Stimulated activated CD4-positive, alpha-beta T cell treated with anti-CD3 and anti-CD28 coated beads, Interleukin-4, amount 100 ng/mL, for 1 hour (primary cell): Measurements from ENCODE around the gene RAP2A.

ENCODE experiments used
- DNase-seq: peaks from one replicate; pipeline ENCODE4 v3.0.0-alpha.2; 2020

The RAP2A gene

DNA sequence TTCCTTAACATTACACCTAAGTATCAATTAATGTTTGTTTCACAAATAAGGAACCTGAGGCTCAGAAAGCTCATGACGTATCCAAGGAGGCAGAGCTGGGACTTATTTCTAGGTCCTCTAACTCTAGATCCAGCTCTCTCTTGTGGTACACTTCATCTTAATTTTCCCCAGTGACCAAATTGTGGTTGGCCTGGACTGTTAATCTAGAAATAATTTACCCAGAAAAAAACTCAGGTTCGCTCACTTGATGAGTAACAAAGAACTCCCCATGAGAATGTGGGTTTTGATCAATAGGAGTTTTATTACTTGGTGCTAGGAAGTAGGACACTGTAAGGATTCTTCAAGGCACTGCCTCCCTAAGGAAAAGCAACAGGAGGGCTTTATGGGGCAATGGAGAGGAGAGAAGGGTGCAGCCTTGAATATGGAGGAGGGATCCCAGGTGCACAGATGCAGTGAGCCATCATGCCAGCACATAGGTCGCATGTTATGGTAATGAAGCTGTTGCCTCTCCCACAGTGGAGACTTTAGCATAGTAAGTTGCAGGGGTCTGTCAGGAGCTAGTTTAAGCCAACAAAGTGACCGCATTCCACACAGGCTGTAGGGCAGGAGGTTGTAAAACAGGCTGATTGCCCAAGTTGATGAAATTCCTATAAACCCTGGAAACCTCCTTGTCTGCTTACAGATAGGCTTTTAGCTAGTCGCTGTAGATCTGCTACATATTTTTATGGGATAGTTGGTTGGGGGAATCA is 14.7 kb downstream of the RAP2A start:
- DNase-seq: no peak

DNA sequence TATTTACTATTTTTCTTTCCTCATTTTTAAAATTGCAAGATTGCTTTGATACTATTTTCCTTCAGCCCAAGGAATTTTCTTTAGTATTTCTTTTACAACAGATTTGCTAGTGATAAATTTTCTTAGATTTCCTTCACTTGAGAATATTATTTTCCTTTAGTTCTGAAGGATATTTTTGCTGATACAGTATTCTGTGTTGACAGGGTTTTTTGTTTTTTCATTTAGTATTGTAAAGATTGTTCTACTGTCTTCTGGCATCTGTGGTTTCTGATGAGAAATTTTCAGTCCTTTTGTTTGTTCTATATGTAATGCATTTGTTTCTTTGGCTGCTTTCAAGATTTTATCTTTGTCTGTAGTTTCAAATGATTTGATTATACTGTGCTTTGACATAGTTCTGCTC is 20.7 kb downstream of the RAP2A start:
- DNase-seq: no peak

DNA sequence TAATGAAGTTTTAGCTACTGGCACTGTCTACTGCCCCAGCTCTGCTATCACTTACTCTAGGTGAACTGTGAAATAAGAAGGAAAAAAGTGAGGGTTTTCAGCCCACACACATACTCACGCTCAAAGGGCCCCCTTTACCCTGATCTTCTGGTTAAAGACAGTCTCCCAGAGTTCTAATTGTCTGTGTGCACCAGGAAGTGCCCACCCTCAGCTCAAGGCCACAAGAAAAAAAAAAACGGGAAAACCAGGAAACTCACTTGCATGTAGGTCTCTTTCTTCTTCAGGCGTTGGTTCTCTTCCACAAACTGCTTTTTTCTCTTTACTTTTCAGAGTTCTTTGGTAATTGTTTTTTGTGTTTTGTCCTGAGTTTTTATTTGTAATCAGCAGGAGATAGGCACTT is 22.1 kb downstream of the RAP2A start:
- no peak for DNase-seq

DNA sequence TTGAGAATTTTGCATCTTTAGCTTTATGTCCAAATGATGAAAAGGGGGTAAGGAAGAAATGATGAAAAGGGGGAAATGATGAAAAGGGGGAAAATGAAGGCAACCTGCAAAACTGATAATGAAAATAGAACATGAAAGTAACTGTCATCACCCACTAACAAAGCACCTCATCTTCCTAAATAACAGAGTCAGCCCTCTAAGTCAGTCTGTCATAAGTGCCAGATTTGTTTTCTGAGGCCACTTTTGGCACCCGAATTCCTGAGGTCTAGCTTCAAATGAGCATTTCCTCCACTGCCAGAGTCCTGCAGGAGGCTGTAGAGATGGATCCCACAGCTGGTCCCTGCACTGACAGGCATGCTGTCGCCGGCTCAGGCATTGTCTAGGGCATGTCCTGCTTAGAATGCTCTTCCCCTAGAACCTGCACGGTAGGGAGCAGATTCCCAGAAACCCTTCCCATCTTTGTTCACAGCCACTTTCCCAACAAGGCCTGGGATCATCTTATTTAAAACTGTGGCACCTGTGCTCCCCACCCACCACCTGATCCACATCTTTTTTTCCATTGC is 25.3 kb downstream of the RAP2A start:
- no peak for DNase-seq

DNA sequence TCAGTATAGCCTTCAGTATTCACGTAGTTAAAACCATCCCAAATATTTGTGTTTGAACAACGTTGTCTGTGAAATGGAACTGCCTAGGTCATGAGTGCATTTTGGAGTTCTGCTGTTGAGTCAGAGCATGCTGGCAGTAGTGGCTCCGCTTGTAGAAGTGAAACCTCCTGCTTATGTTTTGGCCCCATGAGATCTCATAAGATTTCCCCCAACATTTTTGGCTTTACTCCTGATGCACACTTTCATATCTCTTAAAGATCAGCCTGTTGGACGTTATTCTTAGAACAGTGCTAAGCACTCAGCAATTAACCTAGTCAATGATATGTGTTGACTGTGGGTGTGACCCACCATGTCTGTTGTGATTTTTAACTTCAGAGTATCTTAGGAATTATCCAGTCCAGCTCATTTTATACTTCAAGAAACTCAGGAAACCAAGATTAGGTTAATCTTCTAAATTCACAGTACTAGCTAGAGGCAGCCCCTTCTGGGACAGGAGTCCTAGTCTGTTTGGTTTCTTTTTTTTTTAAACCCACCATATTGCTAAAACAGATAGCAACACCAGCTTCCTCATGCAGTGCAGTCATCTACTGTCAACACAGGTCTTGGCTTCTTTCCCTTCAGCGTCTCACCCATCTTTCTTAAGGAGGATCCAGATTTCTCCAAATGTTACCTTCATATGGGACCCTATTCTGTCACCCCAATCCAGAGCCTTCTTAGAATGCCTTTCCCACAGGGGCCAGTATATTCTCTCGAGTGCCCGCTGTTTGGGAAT is 26.2 kb downstream of the RAP2A start:
- DNase-seq: no peak

DNA sequence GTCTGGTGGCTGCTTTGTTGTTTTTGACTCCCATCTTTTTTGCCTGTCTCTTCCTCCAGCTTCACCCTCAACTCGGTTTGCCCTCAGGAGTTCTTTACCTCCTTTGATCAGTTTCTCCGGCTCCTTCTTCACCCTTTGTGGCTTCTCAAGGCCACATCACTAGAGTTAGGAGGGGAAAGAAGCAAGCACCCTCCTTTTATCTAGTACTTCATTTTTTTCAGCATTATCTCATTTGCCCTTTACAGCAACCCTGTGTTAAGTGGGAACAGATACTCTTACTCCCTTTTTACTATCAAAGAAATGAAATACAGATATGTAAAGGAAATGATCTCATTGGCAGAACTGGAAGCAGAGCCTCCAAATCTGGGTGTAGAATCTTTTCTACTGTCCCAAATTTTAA is 26.9 kb downstream of the RAP2A start:
- no peak for DNase-seq

DNA sequence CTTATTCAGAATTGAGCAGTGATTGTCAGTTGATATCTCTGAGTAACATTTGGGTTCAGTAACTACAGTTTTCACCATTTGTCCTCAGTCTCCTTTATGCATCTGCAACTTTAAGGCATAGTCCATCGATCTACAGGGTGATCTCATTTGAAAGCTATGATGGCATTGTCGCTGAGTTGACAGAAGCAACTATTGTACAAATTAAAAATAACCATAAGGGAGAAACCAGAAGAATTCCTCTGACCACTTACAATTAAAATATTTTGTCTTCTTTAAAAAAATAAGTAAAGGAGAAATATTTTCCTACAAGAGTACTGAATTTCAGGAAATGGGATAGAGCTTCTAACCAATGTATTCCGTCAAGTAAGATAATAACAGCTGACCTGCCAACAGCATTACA is 30.6 kb downstream of the RAP2A start:
- DNase-seq: no peak

DNA sequence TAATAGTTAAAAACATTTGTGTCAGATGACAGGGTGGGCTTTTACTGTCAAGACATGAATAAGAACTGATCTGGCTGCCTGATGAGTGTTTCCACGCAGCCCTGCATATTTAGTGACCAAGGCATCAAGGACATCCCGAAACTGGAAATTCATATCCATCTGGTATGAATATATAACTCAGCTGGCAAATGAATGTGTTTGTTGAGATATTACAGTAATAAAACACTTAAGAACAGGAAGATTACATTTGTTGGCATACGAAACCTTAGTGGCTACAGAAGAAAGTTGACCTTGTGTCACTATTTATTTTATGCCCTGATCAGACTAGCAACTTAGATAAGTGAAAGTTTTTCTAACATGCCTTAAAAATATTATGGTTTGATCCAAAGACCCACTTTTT is 32.8 kb downstream of the RAP2A start:
- no peak for DNase-seq

DNA sequence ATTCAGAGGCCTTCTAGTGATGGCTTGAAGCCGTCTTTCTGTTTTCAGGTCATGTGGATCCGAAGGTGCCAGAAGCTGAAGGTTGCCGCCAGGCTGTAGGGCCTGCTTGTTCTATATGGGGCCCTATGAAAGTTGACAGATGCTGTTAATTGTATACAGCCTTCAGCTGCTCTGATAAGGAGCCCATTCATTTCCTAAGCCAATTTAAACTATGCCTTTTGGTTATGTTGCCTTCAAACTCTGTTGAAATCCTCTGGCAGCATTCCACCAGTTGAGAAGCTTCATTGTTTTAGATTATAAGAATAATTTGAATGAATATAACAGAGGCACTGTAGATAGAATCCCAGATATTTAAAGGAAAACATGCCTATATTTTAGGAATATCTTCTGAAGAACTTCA is 34.4 kb downstream of the RAP2A start:
- no peak for DNase-seq

DNA sequence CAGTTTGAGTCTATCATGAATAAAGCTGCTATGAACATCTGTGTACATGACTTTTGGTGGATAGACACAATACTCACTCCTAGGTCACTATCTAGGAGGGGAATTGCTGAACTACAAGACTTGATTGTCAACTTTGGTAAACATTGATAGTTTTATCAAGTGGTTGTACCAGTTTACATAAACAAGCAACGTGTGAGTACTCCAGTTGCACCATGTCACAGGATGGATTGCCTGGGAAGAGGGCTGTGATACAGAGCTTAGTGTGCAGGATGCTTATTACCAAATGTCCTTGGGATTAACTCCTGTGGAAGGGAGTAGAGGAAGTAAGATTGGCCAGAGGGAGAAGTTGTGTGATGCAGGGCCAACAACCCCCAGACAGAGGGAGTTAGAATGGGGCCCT is 37.7 kb downstream of the RAP2A start:
- no peak for DNase-seq

DNA sequence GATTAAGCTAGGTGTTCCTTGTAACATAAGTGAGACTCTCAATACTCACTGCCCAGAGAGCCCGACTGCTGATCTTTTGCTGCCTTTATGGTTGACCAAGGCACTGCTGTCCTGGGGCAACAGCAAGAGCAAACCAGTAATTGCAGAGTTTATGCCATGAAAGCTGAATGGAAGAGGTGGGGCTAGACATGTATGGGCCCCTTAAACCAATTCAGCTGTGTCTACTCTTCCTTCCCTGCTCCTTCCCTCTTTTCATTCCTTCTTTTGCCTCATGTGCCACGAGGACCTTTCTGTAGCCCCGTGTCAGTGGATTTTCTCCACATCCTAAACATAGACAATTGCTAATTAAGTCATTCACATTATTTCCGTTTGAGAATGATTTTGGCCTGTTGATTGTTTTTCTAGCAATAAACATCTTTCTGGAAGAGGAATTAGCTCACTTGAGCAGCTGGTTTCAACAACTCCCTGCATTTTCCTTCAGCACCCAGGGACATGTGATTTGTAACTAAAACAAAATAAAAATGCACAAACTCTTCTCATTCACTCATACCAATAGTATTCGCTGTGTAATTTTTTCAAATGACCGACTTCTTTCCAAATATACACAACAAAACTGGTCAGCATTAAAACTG is 40.5 kb downstream of the RAP2A start:
- no peak for DNase-seq

DNA sequence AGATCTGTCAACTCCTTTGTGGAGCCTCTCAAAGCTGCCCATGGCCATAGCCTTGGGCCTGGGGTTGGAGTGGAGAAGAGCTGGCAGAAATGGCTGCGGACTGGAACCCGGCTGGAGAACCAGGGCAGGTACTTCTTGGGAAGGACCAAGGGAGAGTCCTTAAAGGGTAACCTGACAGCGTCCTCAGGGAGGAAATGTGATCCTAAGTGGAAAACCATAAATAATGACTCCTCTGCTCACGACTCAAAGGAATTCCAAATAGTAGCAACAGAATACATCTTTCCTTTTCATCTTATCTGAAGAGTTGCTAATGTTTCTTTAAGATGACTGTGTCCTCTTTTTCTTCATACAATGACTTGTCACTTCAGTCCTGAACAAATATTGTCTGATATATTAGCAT is 41.0 kb downstream of the RAP2A start:
- DNase-seq: no peak

DNA sequence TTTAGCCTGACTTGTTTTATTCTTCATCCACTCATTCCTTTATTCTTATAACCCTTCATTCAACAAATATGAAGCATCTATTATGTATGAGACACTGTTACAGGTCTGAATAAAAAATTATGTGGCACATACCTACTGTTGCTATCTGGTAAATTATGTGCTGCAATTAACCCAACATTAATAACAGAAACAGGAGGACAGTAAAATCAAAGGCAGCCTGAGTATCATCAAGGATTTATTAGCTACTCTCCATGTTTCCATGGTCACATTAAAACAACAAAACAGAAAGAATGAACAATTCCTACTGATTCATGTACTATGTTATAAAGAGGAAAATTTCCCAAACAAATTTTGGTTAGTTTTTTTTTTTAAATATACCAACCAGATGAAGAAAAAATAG is 43.9 kb downstream of the RAP2A start:
- DNase-seq: no peak

DNA sequence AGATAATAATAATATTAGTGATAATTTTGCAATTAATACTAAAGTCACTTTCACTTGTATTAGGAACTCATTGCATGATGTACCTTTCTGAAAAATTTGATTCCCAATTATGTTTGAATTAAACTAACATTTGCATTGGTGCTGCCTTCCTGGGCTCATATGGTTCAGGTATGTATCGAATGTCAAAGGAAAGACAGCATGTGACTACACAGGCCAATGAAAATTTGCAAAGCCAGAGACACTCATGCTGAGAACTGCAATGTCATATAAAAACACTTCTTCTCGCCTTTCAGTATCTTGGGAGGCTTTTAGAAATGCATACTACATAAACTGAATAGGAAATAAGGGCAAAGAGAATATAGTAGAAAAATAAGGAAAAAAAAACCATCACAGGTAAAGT is 44.3 kb downstream of the RAP2A start:
- DNase-seq: no peak

DNA sequence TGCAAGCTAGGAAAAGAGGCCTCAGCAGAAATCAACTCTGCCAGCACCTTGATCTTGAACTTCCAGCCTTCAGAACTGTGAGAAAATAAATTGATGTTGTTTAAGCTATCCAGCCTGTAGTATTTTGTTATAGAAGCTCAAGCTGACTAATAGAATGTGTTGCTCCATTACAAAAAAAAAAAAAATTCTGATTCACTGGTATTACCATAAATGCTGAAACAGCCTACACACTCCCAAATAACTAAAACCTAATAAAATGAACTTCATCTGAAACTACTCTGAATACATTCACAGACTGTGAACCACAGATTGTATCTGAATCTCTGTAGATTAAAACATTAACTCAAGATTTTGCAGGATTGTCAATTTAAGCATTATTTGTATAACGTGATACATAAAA is 49.5 kb downstream of the RAP2A start:
- DNase-seq: no peak

DNA sequence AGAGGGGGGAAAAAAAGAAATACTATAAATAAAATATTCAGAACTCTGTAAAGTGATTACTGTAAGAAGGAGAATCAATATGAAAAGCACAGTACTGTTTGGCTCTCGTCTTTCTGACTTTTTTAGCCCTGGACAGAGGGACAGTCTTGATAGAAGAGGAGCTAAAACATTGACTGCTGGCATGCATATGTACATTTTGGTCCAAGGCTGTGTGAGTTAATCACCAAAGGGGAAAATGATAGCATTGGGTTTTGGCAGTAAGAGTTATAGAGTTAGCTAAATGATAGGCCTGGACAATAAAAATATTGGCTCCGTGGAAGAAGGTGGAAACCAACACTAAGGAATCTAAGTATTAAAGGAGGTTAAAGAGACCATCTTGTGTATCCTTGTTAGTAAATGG is 50.3 kb downstream of the RAP2A start:
- DNase-seq: no peak

DNA sequence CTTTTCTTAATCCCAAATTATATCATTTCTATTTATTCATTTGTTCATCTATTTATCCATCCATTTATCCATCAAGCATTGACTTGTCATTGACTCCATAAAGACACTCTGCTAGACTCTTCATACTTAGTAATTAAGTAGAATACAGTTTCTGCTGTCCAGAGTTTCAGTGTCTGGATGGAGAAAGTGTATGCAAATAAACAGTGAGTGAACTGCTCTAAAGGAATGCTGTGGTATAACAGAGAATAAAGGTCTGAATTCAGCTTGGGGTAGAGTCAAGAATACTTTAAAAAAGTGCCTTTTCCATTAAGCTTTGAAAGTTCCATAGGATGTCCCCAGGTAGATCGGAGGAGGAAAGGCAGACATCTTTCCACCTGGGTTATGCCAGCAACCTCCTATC is 51.4 kb downstream of the RAP2A start:
- no peak for DNase-seq

DNA sequence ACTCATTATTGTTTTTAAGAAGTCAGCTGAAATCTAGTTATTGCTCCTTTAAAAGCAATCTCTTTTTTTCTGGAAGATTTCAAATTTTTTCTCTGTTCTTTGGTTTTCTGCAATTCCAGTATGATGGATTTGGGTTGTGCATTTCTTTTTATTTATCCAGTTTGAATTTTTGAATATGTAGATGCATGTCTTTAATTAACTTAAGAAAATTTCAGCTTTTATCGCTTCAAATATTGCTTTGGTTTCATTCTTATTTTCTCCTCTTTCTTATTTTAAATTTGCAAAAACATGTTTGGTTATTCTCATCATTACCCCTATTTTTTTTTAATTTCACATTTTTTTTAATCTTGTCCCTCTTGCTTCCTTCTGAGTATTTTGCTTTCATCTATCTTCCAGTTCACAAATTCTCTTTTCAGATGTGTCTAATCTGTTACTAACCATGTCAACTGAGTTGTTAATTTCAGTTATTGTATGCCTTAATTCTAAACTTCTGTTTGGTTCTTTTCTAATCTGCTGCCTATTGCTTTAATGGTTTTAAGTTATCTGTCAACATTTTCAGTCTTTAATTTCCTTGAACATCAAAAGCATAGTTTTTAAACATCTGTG is 56.8 kb downstream of the RAP2A start:
- DNase-seq: no peak

DNA sequence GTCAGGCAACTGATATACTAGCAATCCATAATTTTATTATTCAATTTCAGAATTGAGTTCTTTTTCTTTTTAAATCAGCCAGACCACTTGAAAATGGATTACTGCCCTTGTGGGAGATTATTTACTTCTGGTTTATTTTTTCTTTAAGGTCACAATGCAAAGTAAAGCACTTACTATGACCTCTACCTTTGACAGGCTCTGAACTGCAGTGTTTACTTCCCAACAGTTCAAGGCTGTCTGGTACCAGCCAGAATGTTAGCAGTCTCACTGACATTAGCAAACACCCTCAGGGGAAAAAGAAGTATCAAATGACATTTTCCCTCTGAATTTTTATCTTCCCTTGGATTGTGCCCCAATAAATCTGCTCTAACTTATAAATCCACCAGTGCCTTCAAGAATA is 57.5 kb downstream of the RAP2A start:
- DNase-seq: no peak

DNA sequence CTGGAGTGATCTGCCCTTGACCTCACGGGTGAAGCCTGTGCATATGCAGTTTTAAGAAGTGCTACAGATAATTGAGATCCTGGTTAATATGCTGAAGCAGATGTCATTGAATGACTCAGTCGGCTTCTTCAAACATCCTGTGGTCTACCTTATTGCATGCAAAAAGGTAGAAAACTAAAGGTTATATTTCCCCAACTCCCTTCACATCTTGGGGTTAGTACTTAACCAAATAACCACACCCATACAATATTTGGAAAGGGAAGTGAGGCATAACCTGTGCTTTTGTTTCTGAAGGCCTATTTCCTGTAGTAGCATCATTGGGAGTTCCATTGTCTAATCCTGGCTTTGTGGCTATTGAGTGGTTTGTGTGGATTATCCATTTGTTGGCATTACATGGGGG is 58.3 kb downstream of the RAP2A start:
- DNase-seq: no peak

DNA sequence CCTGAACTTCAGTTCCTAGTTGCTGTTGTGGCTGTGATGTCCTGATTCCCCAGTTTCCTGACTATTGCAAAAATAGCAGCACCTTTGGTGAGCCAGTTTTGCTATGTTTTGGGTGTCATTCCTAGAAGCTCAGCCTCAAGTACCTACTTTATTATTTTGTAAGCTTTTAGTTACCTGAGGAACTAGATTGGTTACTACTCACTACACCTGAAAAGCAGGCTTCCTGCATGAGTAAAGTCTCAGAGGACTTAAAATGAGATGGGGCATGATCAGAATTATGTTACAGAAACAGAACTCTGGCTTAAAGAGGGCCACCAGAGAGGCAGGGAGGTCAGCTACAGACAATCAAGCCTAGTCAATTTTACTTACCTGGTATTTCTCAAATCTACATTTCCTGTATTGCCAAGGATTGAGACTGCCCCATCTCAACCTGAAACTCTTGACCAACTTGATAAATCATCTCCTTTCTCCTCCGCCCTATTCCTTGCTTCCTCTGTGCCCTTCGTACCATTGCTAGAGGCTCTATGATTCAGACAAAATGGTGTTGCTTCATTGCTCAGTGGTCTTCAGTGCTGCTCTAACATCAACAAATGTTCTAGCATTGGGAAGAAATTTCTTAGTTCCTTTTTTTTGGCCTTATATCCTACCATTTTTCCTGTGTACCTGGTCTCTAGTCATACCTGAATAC is 58.9 kb downstream of the RAP2A start:
- DNase-seq: no peak

DNA sequence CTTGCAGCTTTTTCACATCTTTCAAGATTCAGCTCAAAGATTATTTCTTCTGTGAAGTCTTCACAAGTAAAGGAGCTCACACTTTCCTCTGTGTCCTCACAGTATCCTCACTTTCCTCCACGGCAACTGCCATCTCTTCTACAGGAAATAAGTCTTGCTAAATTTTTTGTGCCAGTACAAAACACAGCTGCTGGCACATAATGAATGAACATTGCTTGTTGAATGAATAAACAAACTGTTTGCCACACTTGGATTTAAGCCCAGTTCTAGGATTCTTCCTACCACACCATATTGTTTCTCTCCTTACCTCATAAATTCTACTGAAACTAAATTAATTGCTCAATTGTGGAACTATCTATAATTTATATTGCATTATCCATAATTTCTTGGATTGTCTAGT is 59.5 kb downstream of the RAP2A start:
- no peak for DNase-seq

DNA sequence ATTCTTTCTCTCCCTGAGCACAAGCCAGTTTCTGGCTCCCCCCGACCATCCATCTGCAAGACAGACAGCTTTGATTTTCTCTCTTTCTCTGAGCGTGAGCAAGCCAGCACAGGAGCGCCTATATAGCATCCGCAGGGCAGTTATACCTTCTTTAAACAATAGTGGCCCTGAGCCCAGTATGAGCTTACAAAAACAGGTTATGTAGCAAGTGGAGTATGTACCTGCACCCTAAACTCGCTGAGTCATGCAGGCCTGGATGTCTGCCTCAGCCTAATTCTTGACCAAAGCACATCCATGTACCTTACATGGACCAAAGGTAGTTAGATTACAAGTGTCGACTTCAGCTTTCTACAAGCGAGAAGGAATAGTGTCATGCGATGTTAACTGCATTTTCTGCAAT is 61.7 kb downstream of the RAP2A start:
- DNase-seq: no peak
